ENCODE measurements around the gene TRAPPC6A.

The TRAPPC6A gene

DNA sequence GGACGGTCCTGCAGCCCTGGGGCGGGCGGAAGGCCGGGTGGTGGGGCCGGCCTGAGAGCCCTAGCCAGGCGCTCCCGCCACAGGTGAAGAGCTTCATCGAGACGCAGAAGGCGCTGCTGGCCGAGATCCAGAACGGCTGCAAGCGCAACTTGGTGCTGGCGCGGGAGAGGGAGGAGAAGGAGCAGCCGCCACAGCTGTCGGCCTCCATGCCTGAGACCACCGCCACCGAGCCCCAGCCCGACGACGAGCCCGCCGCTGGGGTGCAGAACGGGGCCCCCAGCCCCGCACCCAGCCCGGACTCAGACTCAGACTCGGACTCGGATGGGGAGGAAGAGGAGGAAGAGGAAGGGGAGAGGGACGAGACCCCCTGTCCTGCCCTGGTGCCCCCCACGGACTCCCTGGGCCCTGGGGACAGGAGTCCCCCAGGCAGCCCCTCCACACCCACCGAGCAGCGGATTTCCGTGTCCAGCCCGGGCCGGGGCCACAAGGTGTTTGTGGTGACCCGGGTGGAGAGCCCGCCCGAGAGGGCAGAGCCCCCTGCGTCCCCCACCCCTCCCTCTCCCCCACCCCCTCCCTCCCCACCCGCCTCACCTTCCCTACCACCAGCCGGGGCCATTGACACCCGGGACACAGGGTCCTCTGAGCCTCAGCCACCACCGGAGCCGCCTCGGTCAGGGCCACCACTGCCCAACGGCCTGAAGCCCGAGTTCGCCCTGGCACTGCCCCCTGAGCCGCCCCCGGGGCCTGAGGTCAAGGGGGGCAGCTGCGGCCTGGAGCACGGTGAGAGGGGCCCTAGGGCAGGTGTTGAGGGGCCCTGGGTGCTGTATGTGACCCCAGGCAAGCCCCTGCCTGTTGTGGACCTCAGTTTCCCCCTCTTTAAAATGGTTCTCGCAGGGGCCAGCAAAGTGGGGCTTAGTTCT, 32.5 kb downstream of the TRAPPC6A start:
- no peak for DNase-seq

DNA sequence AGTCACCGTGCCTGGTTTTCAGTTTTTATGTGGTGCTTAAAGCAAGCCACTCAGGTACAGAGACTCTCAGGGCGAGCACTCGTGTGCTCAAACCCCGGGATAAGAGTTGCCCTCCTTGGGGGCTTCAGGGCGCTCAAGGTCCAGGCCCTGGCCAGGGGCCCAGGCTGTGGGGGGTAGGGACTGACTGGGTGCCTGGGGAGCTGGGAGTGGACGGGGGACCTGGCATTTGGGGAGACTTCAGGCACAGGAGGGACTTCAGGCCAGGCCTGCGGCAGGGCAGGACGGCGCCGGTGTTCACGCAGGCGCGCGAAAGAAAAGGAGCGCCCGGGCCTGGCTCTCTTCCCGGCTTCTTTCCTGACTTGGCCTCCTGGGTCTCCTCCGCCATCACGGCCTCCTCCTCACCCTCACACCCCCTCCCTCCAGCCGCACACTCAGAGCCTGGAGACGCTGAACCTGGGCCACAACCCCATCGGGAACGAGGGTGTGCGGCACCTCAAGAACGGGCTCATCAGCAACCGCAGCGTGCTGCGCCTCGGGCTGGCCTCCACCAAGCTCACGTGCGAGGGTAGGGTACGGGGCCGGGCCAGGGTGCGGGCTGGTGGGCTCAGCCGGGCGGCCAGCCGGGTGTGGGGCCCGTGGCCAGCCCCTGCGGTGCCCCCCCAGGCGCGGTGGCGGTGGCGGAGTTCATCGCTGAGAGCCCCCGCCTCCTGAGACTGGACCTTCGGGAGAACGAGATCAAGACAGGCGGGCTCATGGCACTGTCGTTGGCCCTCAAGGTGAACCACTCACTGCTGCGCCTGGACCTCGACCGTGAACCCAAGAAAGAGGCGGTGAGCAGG, 33.4 kb downstream of the TRAPPC6A start:
- DNase-seq: no peak

DNA sequence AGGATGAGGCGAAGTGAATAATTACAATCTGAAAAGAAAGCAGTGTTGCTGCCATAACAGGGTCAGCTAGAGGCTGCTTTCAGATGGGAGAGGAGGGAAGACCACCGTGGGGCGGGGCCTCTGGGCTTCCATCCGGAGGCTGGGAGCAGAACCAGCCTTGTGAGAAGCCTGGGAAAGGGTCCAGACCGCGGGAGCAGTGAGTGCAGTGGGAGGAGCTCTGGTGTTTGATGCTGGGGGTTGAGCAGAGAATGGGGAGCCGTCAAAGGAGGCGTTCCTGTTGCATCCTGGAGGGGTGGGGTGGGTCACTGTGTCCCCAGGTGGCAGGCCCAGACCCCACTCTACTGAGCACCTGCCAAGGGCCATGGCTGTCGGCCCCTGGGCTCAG, 35.3 kb downstream of the TRAPPC6A start:
- DNase-seq: no peak

GRCh38 chr19:45142016-45142725, 35.9 kb downstream of the TRAPPC6A start:
- DNase-seq: no peak

GRCh38 chr19:45141203-45141900, 36.7 kb downstream of the TRAPPC6A start:
- DNase-seq: no peak

- no peak for DNase-seq
These were observed 37.5 kb downstream of the TRAPPC6A start for GRCh38 chr19:45140533-45140932.

- no peak for DNase-seq
These were observed 37.9 kb downstream of the TRAPPC6A start for GRCh38 chr19:45140144-45140503.

- DNase-seq: no peak
These were observed 38.5 kb downstream of the TRAPPC6A start for GRCh38 chr19:45139286-45140143.

DNA sequence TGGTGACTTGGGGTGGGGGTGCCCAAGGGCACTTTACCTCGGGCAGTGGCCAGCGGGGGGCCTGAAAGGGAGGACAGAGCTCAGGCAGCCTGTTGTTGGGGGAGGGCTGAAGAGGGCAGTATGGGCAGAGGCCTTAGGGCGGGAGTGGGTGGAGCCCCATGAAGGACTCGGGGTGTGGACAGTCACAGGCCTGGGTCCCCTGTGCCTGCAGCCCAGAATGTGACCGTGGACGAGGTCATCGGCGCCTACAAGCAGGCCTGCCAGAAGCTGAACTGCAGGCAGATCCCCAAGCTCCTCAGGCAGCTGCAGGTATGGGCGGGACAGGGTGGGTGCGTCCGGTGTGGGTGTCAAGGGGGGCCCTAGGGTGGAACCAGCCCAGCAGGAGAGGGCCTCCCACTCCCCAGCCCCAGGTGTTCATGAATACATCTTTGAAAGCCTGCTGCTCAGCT, 39.7 kb downstream of the TRAPPC6A start:
- no peak for DNase-seq

GRCh38 chr19:45137179-45137761, 40.8 kb downstream of the TRAPPC6A start:
- DNase-seq: no peak

- DNase-seq: no peak
These were observed 41.4 kb downstream of the TRAPPC6A start for GRCh38 chr19:45136507-45137178.

GRCh38 chr19:45135176-45135885, 42.7 kb downstream of the TRAPPC6A start:
- DNase-seq: no peak

DNA sequence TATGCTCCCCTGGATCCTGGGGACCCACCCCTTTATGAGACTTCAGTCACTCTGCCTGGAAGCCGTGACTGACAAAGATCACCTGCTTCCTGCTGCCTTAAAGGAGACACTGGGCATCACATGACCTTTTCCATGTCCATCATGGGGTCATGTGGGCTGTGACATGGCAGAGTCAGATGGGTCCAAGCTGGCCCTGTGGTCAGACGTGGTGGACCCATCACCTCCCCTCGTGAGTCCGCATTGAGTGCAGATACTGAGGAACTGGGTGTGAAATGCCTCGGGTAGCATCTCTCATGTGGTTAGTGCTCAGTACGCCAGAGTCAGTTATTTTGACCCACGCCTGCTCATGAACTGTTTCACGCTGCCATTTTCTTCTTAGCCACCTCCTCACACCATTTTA, 44.4 kb downstream of the TRAPPC6A start:
- no peak for DNase-seq

GRCh38 chr19:45130888-45131615, 47.0 kb downstream of the TRAPPC6A start:
- DNase-seq: peak; percentile 60

DNA sequence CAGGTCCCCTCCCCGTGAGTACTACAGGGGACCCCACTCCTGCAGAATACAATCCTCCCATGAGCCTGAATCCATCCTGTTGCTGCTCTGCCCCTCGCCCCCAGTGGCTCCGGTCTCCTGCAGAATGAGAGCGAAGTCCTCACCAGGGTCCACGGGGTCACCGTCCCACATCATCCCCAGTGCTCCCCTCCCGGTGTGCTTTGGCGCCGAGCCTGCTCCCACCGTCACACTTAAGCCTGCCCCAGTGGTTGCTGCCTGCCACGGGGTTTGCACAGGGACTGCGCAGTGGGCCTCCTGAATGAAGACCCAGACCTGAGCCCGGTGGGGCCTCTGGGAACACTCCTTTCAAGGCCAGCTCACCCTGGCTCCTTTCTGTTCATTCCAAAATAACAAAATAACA, 47.8 kb downstream of the TRAPPC6A start:
- DNase-seq: no peak

DNA sequence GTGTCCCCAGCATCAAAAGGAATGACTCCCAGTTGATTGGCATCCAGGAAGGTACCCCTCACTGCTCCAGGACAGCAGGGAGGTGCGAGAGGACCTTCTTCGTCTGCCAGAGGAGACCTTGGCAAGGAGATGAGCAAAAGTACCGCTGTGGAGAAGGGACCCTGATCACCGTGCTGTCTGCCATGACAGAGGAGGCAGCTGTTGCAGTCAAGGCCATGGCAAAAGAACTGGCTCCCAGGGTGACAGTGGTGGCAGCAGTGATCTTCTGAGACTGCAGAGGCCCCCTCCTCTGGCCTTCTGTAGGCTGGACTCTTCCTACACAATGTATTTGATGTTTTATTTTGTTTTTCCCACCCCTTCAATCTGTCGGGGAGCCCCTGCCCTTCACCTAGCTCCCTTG, 49.2 kb downstream of the TRAPPC6A start:
- no peak for DNase-seq

GRCh38 chr19:45128146-45128545, 49.9 kb downstream of the TRAPPC6A start:
- DNase-seq: no peak

GRCh38 chr19:45126654-45127053, 51.4 kb downstream of the TRAPPC6A start:
- no peak for DNase-seq

DNA sequence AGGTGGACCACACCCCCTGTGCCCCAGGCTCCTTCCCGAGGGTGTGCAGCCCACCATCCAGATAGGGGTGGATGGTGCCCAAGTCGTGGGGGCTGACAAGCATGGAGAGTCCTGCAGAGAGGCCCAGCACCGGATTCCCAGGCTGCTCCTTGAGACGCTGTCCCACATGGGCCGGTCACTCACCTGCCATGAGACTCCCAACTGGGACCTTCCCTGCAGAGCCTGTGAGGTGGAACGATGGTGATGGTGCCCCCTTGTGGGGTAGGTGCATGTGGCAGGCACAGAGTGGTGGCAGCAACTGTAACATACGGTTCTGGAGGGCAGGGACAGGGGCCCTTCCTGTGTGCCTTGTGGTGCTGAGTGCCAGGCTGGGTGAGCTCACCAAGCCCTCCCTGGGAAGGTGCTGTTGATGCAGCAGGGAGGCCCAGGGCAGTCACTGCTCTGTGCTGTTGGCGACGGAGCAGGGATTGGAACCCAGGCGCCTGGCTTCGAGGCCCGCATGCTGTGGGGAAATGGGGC, 52.0 kb downstream of the TRAPPC6A start:
- peak; percentile 72 for DNase-seq
